Measurements from ENCODE around the gene ABITRAM.
A peak's percentile ranks its signal among the peaks of the same experiment; 100 is the strongest.

Gene ABITRAM

GRCh38 chr9:108933718-108934322 lies 380 bp upstream of the ABITRAM start, which contains the start of gene ELP1 (continued):
- TF ChIP-seq ZNF677 (tag by site-specific recombination; IDR thresholded peaks at IDR 0.05): no peak
- TF ChIP-seq ZNF529 (tag by site-specific recombination; IDR thresholded peaks at IDR 0.05; ENCODE audit: insufficient replicate concordance): no peak
- no peak for TF ChIP-seq ZNF292 (tag by site-specific recombination; IDR thresholded peaks at IDR 0.05; ENCODE audit: borderline replicate concordance, low read depth)
- TF ChIP-seq ZNF398 (tag by site-specific recombination; IDR thresholded peaks at IDR 0.05): peak; percentile 66; the same call in 1 of the 2 replicates
- peak; percentile 87 for TF ChIP-seq ZBTB10 (tag by site-specific recombination; IDR thresholded peaks at IDR 0.05)
- TF ChIP-seq ELK4 (IDR thresholded peaks at IDR 0.05; ENCODE audit: borderline replicate concordance, low read depth, low read length): no peak
- peak; percentile 48 for TF ChIP-seq SP3 (tag by site-specific recombination; IDR thresholded peaks at IDR 0.05)
- no peak for TF ChIP-seq ZNF513 (tag by site-specific recombination; IDR thresholded peaks at IDR 0.05)
- peak; percentile 93 for TF ChIP-seq ZBTB21 (tag by site-specific recombination; IDR thresholded peaks at IDR 0.05)
- TF ChIP-seq HOXC10 (CRISPR knock-in tag; IDR thresholded peaks at IDR 0.05): no peak
- TF ChIP-seq ZNF548 (tag by site-specific recombination; IDR thresholded peaks at IDR 0.05): no peak
- no peak for TF ChIP-seq BCL6B (tag by site-specific recombination; IDR thresholded peaks at IDR 0.05)
- no peak for TF ChIP-seq REPIN1 (tag by site-specific recombination; IDR thresholded peaks at IDR 0.05; ENCODE audit: low read depth)
- no peak for TF ChIP-seq ZNF426 (tag by site-specific recombination; IDR thresholded peaks at IDR 0.05)
- TF ChIP-seq ZNF354C (tag by site-specific recombination; IDR thresholded peaks at IDR 0.05; ENCODE audit: borderline replicate concordance, low read depth): no peak

GRCh38 chr9:108937561-108938305 lies 3.5 kb downstream of the ABITRAM start:
- ChIA-PET CTCF (no interaction called here), POLR2A (no interaction called here)
- no peak overlapping the region for H3K27ac ChIP-seq (ENCODE audit: extremely low read depth, low read depth, low read length)
- no peak overlapping the region for H3K4me3 ChIP-seq (ENCODE audit: low read depth, low read length)
- peaks cover 0 to 50% of the 10 kb centered on the region in 2 experiments; a peak in 1 of 3 replicates for H3K36me3 ChIP-seq (ENCODE audit: control insufficient read depth in 2 of 2, insufficient read depth in 1 of 2, low read length in 2 of 2)
- TF ChIP-seq ZNF426 (tag by site-specific recombination; IDR thresholded peaks at IDR 0.05) (no peak), ZNF768 (tag by site-specific recombination; IDR thresholded peaks at IDR 0.05) (no peak), REPIN1 (tag by site-specific recombination; IDR thresholded peaks at IDR 0.05; ENCODE audit: low read depth) (no peak), ZNF24 (tag by site-specific recombination; IDR thresholded peaks at IDR 0.05) (no peak), ZBTB21 (tag by site-specific recombination; IDR thresholded peaks at IDR 0.05) (no peak)
- H3K9me3 ChIP-seq (ENCODE audit: control insufficient read depth, insufficient read depth, low read depth, low read length): no peaks in the 10 kb centered on the region
- no peaks in the 10 kb centered on the region for H3K4me1 ChIP-seq (ENCODE audit: control insufficient read depth, insufficient read depth, low read length)

Data from HEK293 (cell line).